Measurements from ENCODE around the gene USP13. TPM values are rescaled to one million over a fixed set of nuclear protein-coding genes. Genes with fewer than 3 reads are reported as not detected.

The USP13 gene
- total RNA-seq, 3 donors from 2014 or later (not counting 1 experiment from before 2014, with no cell fraction given): 2.4 to 5.6 (median 3.0) TPM

- intact Hi-C loops (cut with micrococcal nuclease): no loop called here
- no peak for TF ChIP-seq CTCF (IDR thresholded peaks at IDR 0.05)
- ATAC-seq: no peak
- H3K27me3 Mint-ChIP-seq (ENCODE audit: low read depth in 2 of 2): no peaks in the 10 kb centered on the region
- no peaks in the 10 kb centered on the region for H3K4me1 ChIP-seq (ENCODE audit: control insufficient read depth, insufficient read depth, low read length)
- H3K36me3 ChIP-seq (ENCODE audit: control insufficient read depth, insufficient read depth, low read length): no peaks in the 10 kb centered on the region
- H3K4me3 Mint-ChIP-seq: no peak overlapping the region
- H3K36me3 Mint-ChIP-seq: no peaks in the 10 kb centered on the region
- peaks cover 0 to 4% of the 10 kb centered on the region in 2 donors for H3K4me1 Mint-ChIP-seq
- no peak overlapping the region for H3K4me3 ChIP-seq (ENCODE audit: low read length)
- no peaks in the 10 kb centered on the region for H3K9me3 ChIP-seq (ENCODE audit: control insufficient read depth, insufficient read depth, low read length)
- no peaks in the 10 kb centered on the region for H3K9me3 Mint-ChIP-seq
- no peaks in the 10 kb centered on the region for H3K27me3 ChIP-seq (ENCODE audit: control insufficient read depth, insufficient read depth, low read length)
- H3K27ac ChIP-seq (ENCODE audit: low read length): no peak overlapping the region
- 100% methylated on average over 1 of the region's 1 CpG for WGBS (ENCODE audit: insufficient coverage)
- DNase-seq: no peak
- H3K27ac Mint-ChIP-seq: no peak overlapping the region
Observed at GRCh38 chr3:179663093-179663492, 10.3 kb downstream of the USP13 start.

- H3K4me3 Mint-ChIP-seq: no peak overlapping the region
- Histone ChIP-seq H3K27ac (ENCODE audit: low read length) (no peak overlapping the region), H3K4me1 (ENCODE audit: control insufficient read depth, insufficient read depth, low read length) (no peaks in the 10 kb centered on the region), H3K27me3 (ENCODE audit: control insufficient read depth, insufficient read depth, low read length) (no peaks in the 10 kb centered on the region), H3K9me3 (ENCODE audit: control insufficient read depth, insufficient read depth, low read length) (no peaks in the 10 kb centered on the region), H3K36me3 (ENCODE audit: control insufficient read depth, insufficient read depth, low read length) (no peaks in the 10 kb centered on the region), H3K4me3 (ENCODE audit: low read length) (no peak overlapping the region)
- DNase-seq: no peak
- intact Hi-C loops (cut with micrococcal nuclease): no loop called here
- no peaks in the 10 kb centered on the region for H3K9me3 Mint-ChIP-seq
- no peaks in the 10 kb centered on the region for H3K27me3 Mint-ChIP-seq (ENCODE audit: low read depth in 2 of 2)
- no peak overlapping the region for H3K27ac Mint-ChIP-seq
- peaks cover 0 to 4% of the 10 kb centered on the region in 2 donors for H3K4me1 Mint-ChIP-seq
- H3K36me3 Mint-ChIP-seq: no peaks in the 10 kb centered on the region
- no peak for ATAC-seq
- WGBS (ENCODE audit: insufficient coverage): 88% methylated on average over 1 of the region's 1 CpG
- TF ChIP-seq CTCF (IDR thresholded peaks at IDR 0.05): no peak
Observed at GRCh38 chr3:179666030-179666429, 13.2 kb downstream of the USP13 start.

GRCh38 chr3:179666436-179667035 lies 13.7 kb downstream of the USP13 start:
- Mint-ChIP-seq H3K36me3 (no peaks in the 10 kb centered on the region), H3K27me3 (ENCODE audit: low read depth in 2 of 2) (no peaks in the 10 kb centered on the region), H3K27ac (no peak overlapping the region), H3K4me3 (no peak overlapping the region), H3K4me1 (peaks cover 0 to 4% of the 10 kb centered on the region in 2 donors), H3K9me3 (no peaks in the 10 kb centered on the region)
- no peak overlapping the region for H3K27ac ChIP-seq (ENCODE audit: low read length)
- H3K36me3 ChIP-seq (ENCODE audit: control insufficient read depth, insufficient read depth, low read length): no peaks in the 10 kb centered on the region
- H3K4me1 ChIP-seq (ENCODE audit: control insufficient read depth, insufficient read depth, low read length): no peaks in the 10 kb centered on the region
- no peaks in the 10 kb centered on the region for H3K27me3 ChIP-seq (ENCODE audit: control insufficient read depth, insufficient read depth, low read length)
- no peak overlapping the region for H3K4me3 ChIP-seq (ENCODE audit: low read length)
- no peak for TF ChIP-seq CTCF (IDR thresholded peaks at IDR 0.05)
- H3K9me3 ChIP-seq (ENCODE audit: control insufficient read depth, insufficient read depth, low read length): no peaks in the 10 kb centered on the region
- intact Hi-C loops (cut with micrococcal nuclease): no loop called here
- DNase-seq (no peak), ATAC-seq (no peak)
- WGBS (ENCODE audit: insufficient coverage): 88% methylated on average over 8 of the region's 8 CpGs

GRCh38 chr3:179668429-179668828 lies 15.6 kb downstream of the USP13 start:
- Histone ChIP-seq H3K4me1 (ENCODE audit: control insufficient read depth, insufficient read depth, low read length) (no peaks in the 10 kb centered on the region), H3K27me3 (ENCODE audit: control insufficient read depth, insufficient read depth, low read length) (no peaks in the 10 kb centered on the region), H3K9me3 (ENCODE audit: control insufficient read depth, insufficient read depth, low read length) (no peaks in the 10 kb centered on the region), H3K4me3 (ENCODE audit: low read length) (no peak overlapping the region), H3K36me3 (ENCODE audit: control insufficient read depth, insufficient read depth, low read length) (no peaks in the 10 kb centered on the region), H3K27ac (ENCODE audit: low read length) (no peak overlapping the region)
- H3K27me3 Mint-ChIP-seq (ENCODE audit: low read depth in 2 of 2): no peaks in the 10 kb centered on the region
- H3K4me3 Mint-ChIP-seq: no peak overlapping the region
- H3K4me1 Mint-ChIP-seq: peaks cover 0 to 2% of the 10 kb centered on the region in 2 donors
- no peaks in the 10 kb centered on the region for H3K9me3 Mint-ChIP-seq
- TF ChIP-seq CTCF (IDR thresholded peaks at IDR 0.05): no peak
- DNase-seq (no peak), ATAC-seq (no peak)
- H3K27ac Mint-ChIP-seq: no peak overlapping the region
- 100% methylated on average over 1 of the region's 1 CpG for WGBS (ENCODE audit: insufficient coverage)
- intact Hi-C loops (cut with micrococcal nuclease): no loop called here
- no peaks in the 10 kb centered on the region for H3K36me3 Mint-ChIP-seq
